ENCODE results near the gene LEMD1. TPM values are rescaled to one million over a fixed set of nuclear protein-coding genes. Genes with fewer than 3 reads are reported as not detected.

Gene LEMD1
- polyA plus RNA-seq (ENCODE audit: insufficient read length in 4 of 4), result 1 to 10 TPM; 1.7 to 3.8 (median 3.0) TPM

- no peak for DNase-seq (ENCODE audit: low read depth in 4 of 4, low spot score in 2 of 4)
Observed at GRCh38 chr1:205421798-205422197, at the start of gene LEMD1. Gene LEMD1 (minus strand): TSS chr1:205422056. CDS start chr1:205420536, 1,520 bp downstream.

- no peak for DNase-seq (ENCODE audit: low read depth in 4 of 4, low spot score in 2 of 4)
Observed at GRCh38 chr1:205470131-205470530, 48.3 kb upstream of the LEMD1 start.

DNA sequence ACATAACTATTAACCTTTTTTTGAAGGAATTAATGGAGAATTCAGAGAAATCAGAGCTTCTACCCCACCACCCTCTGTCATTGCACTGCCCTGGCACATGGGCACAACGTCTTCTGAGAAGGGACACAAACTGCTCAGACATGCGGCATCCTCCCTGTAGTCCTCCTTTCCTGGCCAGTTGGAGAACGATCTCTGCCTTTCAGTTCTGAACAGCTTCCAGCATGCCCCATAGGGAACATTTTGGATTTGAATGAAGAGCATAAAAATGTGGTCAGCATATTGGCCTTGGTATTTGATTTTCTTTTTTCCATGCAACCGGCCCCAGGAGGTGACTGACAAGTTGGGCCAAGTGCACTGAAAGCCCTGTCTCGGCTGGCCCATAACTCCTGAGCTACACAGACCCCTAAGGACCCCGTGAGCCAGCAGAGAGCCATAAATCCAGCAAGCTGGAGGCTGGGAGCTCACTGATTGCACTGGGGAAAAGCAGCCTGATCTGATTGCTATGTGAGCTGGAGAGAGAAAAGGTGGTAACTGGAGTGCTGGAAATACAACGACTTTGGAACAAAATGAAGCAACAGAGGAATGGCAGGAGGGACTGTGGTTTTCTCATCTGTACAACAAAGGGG, 44.9 kb upstream of the LEMD1 start:
- DNase-seq (ENCODE audit: low read depth in 4 of 4, low spot score in 2 of 4), result no peak

DNA sequence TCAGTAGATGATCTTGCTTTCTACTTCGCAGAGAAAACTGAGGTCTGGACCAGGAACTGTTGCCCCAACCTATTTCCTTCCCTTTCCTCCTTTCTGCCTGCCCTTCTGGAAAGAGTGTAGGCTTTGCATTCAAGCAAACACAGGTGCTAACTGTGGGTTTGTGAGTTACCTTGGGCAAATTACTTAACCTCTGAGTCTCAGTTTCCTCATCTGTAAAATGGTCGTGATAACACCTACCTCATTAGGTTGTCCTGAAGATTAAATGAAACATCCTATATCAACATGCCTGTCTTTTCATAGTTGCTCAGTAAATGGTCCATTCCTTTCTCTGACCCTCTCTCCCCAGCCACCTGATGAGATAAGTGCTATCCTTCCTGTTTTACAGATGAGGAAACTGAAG, 43.5 kb upstream of the LEMD1 start:
- no peak for DNase-seq (ENCODE audit: low read depth in 4 of 4, low spot score in 2 of 4)

GRCh38 chr1:205458777-205459566, 37.1 kb upstream of the LEMD1 start:
- DNase-seq (ENCODE audit: low read depth in 4 of 4, low spot score in 2 of 4), result no peak

DNA sequence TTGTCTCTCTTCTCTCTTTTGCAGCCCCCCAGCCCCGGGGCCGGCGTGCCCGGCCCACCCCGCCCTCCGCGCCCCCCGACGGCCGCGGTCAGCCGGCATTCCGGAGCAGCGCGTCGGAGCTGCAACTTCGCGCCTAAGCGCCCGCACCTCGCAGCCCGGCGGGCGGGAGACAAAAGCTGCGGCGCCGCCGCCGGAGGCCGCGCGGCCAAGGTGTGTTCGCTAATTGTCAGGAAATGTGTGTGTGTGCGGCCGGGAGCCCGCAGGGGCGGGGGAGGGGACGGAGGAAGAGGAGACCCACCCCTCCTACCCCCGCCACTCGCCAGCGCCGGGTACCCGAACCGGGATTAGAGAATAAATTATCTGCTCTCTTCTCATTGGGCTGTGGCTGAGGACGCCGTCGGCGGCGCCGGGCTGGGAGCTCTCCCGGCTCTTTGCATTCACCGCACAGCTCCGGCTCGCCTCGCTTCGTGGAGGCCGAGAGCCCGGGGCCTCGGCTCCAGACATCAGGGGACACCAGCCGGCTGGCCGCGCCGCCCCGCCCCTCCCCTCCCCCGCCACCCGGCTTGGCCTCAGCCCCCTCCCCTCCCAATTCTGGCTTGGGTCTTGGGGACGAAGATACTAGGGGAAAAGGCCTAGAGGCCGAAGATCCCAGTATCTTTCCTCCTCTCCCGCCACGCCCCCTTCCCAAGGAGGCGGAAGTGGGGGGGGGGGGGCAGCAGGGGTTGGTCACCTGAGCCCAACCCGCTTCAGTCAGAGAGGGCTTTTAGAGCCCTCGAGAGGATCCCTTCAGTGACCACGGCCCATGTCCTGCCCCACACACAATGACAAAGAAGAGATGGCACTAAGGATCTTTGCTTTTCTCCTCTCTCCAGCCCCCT, 35.3 kb upstream of the LEMD1 start:
- no peak for DNase-seq (ENCODE audit: low read depth in 4 of 4, low spot score in 2 of 4)

DNA sequence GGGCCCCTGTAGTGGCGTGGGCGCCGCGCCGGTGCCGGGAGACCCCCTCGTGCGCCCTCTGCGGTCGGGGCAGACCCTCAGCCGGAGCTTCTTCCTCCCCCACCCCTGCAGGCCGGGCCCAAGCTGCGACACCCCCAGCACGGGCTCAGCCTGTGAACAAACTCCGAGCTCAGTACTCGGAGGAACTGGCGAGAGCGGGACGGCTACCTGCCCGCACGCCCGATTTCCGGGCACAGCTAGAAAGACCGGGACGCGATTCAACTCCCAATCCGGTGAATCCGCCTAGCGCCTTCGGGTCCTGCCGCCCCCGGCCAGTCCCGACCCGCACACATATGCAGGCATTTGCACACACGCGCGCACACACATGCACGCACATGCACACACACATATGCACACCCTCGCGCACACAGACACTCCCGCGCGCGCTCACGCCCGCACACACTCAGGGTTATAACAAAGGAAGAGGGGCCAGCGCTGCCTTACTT, 34.6 kb upstream of the LEMD1 start:
- DNase-seq (ENCODE audit: low read depth in 4 of 4, low spot score in 2 of 4), result no peak

DNA sequence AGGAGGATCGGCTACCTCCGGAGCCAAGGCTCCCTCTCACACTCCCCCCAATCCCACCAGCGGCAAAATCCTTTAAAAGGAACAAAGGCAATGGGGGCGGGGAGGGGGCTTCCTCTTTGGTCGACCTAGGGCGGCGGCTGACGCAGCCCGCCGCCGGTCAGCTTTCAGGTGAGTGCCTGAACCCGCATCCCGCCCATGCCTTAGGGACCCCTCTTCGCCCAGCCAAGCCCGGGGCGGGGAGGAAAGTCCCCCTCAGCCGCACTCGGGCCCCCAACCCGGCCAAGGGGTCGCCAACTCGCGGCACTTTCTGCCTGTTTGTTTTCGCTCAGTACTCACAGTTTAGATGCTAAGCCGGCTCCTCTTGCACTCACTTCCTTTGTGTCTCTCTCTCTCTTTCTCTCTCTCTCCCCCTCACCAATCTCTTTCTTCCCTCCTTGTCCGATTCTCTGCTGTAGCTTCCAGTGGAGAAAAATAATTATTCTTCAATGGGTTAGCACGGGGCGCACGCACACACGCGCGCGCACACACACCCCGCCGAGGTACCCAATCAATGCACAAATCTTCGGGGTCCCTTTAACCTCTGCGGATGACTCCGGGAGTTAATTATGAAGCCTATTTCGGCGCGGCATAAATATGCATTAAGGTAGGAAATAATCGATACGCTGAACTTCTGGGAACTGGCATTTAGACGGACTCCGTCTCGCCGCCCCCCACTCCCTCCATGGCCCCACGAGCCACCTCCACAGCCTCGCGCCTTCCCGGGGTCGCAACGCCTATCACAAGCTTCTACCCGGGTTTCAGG, 33.9 kb upstream of the LEMD1 start, which contains the start of gene BLACAT1:
Gene BLACAT1, minus strand, starts transcription at position 465 of the 802 bp plus-strand sequence.
- DNase-seq (ENCODE audit: low read depth in 4 of 4, low spot score in 2 of 4), result no peak

GRCh38 chr1:205454903-205455335, 33.1 kb upstream of the LEMD1 start:
- DNase-seq (ENCODE audit: low read depth in 4 of 4, low spot score in 2 of 4), result no peak

DNA sequence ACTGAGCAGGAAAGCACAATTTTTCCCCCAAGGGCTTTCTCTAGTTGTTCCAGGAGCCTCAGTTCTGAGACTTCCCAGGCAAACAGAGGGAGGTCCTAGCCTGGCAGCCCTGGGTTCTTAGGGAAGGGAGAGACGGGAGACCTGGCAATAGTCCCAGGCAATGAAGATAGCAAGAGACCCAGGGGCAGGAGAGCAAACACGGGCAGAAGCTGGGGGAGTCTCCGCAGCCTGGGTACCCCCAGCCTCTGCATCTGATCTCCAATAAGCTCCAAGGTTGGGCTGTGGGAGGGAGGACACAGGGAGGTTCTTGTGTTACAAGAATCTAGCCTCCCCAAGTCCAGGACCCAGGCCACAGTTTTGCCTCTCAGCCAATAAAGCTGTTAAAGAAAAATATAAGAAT, 31.6 kb upstream of the LEMD1 start:
- DNase-seq (ENCODE audit: low read depth in 4 of 4, low spot score in 2 of 4), result no peak

- no peak for DNase-seq (ENCODE audit: low read depth in 4 of 4, low spot score in 2 of 4)
Observed at GRCh38 chr1:205452933-205453332, 31.1 kb upstream of the LEMD1 start.

- DNase-seq (ENCODE audit: low read depth in 4 of 4, low spot score in 2 of 4), result no peak
Observed at GRCh38 chr1:205452364-205452763, 30.5 kb upstream of the LEMD1 start.

- no peak for DNase-seq (ENCODE audit: low read depth in 4 of 4, low spot score in 2 of 4)
Observed at GRCh38 chr1:205451759-205452164, 29.9 kb upstream of the LEMD1 start.

GRCh38 chr1:205451202-205451601, 29.3 kb upstream of the LEMD1 start:
- no peak for DNase-seq (ENCODE audit: low read depth in 4 of 4, low spot score in 2 of 4)

DNA sequence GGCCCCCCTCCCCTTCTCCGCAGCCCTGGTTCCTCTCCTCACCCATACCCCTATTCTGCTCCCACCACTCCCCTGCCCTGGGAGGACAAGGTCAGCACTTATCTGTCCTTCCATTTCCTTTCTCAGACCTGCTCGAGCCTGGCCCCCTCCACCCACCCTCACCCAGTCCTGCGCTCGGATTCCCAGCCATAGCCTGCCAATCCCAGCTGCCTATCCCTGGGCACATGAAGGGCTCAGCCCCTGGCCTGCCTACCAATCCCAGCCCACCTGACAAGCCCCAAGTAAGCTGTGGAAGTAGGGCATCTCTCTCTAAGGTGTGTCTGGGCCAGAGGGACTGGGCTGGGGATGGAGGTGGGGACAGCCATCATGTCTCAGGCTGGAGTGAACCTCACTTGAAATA, 28.6 kb upstream of the LEMD1 start:
- DNase-seq (ENCODE audit: low read depth in 4 of 4, low spot score in 2 of 4), result no peak

DNA sequence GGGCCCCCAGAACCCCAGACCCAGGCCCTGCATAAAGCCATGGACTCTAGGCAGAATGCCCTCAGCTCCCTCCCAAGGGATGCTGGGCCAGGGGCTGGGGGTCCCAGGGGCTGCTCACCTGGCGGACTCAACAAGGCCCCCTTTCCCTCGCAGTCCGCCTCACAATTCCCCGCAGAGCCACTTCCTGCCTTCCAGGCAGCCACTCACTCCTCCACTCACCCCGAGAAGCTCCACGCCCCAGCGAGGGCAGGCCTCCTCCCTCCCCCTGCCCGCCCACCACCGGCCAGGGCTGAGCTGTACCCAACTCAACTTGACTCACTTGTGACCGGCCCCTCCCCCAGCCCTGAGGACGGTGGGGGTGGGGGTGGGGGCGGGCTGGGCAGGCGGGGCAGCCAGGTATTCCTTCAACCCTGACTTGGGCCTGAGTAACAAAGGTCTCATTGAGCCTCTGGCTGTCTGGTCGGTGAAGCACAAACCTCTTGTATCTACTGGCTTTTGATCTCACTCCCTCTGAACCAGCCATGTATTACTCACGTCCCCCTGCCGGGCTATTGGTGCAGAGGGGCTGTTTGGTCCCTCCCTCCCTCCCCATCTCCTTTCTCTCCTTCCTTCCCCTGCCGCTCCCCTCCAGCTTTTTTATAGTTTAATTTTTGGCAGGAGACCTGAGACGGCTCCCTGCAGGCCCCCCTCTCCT, 28.0 kb upstream of the LEMD1 start:
- no peak for DNase-seq (ENCODE audit: low read depth in 4 of 4, low spot score in 2 of 4)

DNA sequence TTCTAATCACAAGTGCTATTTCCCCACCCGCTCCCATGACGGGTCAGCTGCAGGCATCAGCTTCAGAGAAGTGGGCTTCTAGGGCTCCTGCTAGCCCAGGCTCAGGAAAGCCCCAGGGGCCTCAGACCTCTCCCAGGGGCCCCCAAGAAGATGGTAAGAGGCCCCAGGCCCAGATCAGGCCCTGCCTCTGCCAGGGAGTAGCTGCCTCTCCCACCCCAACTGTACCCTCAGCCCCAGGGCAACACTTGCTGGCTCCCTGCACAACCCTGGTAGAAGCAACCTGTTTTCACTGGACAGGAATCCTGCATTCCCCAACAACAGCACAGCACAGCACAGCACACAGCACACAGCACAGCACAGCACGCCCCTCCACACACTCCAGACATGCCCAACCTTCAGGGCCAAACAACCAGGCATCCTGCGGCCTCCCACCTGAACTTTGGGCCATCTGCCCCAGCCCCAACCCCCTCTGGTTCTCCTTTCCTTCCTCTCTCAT, 27.4 kb upstream of the LEMD1 start:
- DNase-seq (ENCODE audit: low read depth in 4 of 4, low spot score in 2 of 4), result no peak

DNA sequence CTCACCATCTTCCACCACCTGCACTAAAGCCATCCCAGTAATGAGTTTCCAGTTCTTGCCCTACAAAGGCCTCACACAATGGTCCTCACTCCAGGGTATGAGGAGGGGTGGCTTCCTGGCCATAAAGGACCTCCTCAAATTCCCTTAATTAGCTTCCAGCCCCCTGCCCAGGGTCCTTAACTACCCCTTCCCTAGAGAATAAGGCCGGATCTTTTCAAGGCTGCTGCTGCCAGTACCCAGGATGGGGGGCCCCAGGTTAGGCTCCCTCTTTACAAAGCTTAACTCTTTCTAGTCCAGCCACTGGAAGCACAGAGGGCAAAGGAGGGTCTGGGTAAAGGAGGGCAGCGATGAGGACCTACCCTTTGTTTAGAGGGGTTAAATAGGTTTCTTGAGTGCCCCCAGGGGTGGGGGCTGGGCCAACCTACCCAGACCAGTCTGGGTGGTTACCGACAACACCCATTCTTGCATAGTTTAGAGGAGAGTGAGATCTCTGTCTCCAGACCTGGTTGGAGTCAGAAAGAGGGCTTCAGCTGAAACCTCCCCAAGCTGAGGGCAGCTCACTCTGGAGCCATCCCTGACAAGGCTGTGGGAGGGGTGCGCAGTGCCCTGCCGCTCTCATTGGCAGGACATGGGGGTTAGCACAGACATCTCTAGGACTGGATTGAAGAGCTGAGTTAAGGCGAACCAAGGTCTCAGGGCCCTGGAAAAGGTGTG, 26.8 kb upstream of the LEMD1 start:
- no peak for DNase-seq (ENCODE audit: low read depth in 4 of 4, low spot score in 2 of 4)
